Measurements from ENCODE around the gene PLEKHA8. TPM values are rescaled to one million over a fixed set of nuclear protein-coding genes. Genes with fewer than 3 reads are reported as not detected.
A peak's percentile ranks its signal among the peaks of the same experiment; 100 is the strongest.

The PLEKHA8 gene
- total and polyA plus RNA-seq, 12 donors = 2.1 to 14.5 (median 6.3) TPM

GRCh38 chr7:30020535-30020934 lies 7.7 kb upstream of the PLEKHA8 start:
- 66 to 75% (median 74%) methylated on average over 1 of the region's 1 CpG for WGBS, 4 donors
- H3K9me3 ChIP-seq (replicated peaks in 1 of 3) = no peaks in the 10 kb centered on the region
- peaks cover 5 to 11% of the 10 kb centered on the region in 2 donors for H3K4me1 ChIP-seq (replicated peaks in 1 of 2)
- H3K4me3 ChIP-seq = no peak overlapping the region
- intact Hi-C loops (cut with DNase I) = no loop called here
- peaks cover 0 to 6% of the 10 kb centered on the region in 2 donors for H3K36me3 ChIP-seq (replicated peaks in 1 of 2)
- H3K27ac ChIP-seq = no peak overlapping the region
- no peaks in the 10 kb centered on the region for H3K27me3 ChIP-seq
- DNase-seq = no peak
- TF ChIP-seq CTCF (IDR thresholded peaks at IDR 0.05) (no peak), POLR2A (IDR thresholded peaks at IDR 0.05) (no peak)

DNA sequence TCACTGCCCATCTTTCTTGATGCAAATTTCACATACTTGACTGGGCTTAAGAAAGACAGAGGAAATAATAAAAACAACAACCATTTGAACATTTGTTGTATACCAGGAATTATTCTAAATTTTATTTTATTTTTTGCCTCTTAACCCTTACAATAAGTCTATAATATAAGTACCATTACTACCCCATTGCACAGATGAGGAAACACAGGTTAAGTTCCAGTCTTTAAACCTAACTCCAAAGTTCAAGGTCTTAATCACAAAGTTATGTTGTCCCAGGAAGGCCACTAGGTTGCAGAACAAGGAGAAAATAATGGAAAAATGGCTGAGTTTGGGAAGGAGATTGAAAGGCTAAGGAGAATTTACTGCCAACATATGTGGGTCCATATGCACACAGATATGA lies 5.2 kb upstream of the PLEKHA8 start:
- Histone ChIP-seq H3K9me3 (replicated peaks in 1 of 3) (no peaks in the 10 kb centered on the region), H3K27ac (no peak overlapping the region), H3K36me3 (replicated peaks in 1 of 2) (peaks cover 0 to 5% of the 10 kb centered on the region in 2 donors), H3K27me3 (no peaks in the 10 kb centered on the region), H3K4me3 (no peak overlapping the region), H3K4me1 (replicated peaks in 1 of 2) (peaks cover 6 to 17% of the 10 kb centered on the region in 2 donors)
- TF ChIP-seq POLR2A (IDR thresholded peaks at IDR 0.05) (no peak), CTCF (IDR thresholded peaks at IDR 0.05) (no peak)
- DNase-seq = no peak
- intact Hi-C loops (cut with DNase I) = no loop called here

- DNase-seq = no peak
- Histone ChIP-seq H3K9me3 (replicated peaks in 1 of 3) (no peaks in the 10 kb centered on the region), H3K4me1 (replicated peaks in 1 of 2) (peaks cover 6 to 17% of the 10 kb centered on the region in 2 donors)
Observed at GRCh38 chr7:30023524-30023923, 4.7 kb upstream of the PLEKHA8 start.

DNA sequence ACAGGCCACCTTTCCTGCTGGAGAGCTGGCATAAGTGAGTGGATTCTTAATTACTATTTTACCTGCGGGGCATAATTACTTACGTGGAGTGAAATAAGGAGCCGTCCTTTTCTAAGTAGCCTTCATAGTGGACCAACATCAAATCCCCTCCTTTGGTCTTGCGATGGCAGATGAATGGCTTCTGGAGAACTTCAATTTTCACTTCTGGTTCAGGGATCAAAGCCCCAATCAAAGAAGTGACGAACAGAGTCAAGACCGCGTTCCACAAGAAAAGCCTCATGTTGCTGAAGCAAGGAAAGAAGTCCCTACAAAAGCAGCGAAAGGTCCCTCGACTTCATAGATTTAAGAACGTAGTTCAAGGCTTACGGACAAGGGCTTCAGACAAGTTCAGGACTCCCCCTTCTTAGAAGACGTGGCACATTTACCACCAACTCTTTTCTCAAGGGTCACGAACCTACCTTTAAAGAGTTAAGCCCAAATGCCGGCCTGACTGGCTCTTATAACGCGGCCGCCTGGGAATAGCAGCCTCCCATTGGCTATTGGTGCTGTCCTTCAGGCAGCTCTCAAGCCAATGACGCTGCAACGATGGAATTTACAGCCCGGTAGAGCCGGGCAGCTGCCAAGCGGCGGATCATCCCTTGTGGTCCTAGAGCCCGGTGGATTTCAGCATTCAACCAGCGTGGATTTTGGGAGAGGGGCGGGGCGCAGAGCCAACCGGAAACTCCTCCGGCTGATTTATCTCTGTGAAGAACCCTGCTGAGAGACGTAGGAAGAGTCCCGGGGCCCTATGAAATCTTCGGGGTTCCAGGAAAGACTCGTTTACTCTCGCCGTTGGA lies 1.8 kb upstream of the PLEKHA8 start, which contains the start of gene FKBP14:
Gene FKBP14, minus strand, starts transcription at position 474 of the 836 bp plus-strand sequence. Its CDS starts 194 bp downstream, at position 280.
- WGBS, 4 donors = 0 to 1% (median 0%) methylated on average over 16 to 35 of the region's 35 CpGs

More at GRCh38 chr7:30023524-30023923, 4.7 kb upstream of the PLEKHA8 start:
- no peaks in the 10 kb centered on the region for H3K27me3 ChIP-seq
- H3K36me3 ChIP-seq (replicated peaks in 1 of 2) = peaks cover 0 to under 1% of the 10 kb centered on the region in 2 donors
- intact Hi-C loops (cut with DNase I) = no loop called here
- no peak for TF ChIP-seq POLR2A (IDR thresholded peaks at IDR 0.05)
- TF ChIP-seq CTCF (IDR thresholded peaks at IDR 0.05) = no peak
- H3K27ac ChIP-seq = no peak overlapping the region
- WGBS, 4 donors = 93 to 97% (median 95%) methylated on average over 6 of the region's 6 CpGs
- no peak overlapping the region for H3K4me3 ChIP-seq

More for the DNA sequence above, 1.8 kb upstream of the PLEKHA8 start, which contains the start of gene FKBP14:
- Histone ChIP-seq H3K36me3 (replicated peaks in 1 of 2) (no peaks in the 10 kb centered on the region), H3K27me3 (no peaks in the 10 kb centered on the region), H3K27ac (peak within 1 kb of the TSS; percentile 64 to 92 (median 89)), H3K4me1 (replicated peaks in 1 of 2) (peaks cover 15 to 23% of the 10 kb centered on the region in 2 donors), H3K9me3 (replicated peaks in 1 of 3) (no peaks in the 10 kb centered on the region), H3K4me3 (peak within 1 kb of the TSS; percentile 36 to 75 (median 54))
- TF ChIP-seq POLR2A (IDR thresholded peaks at IDR 0.05) (peak in 1 of 2 donors; percentile 61), CTCF (IDR thresholded peaks at IDR 0.05) (no peak)
- peak; percentile 98 to 100 (median 99) for DNase-seq
- intact Hi-C loops (cut with DNase I) = no loop called here

Measured in adrenal gland (tissue), 12 donors.